ENCODE data around the gene RILPL1. TPM values are rescaled to one million over a fixed set of nuclear protein-coding genes. Genes with fewer than 3 reads are reported as not detected.
A peak's percentile ranks its signal among the peaks of the same experiment; 100 is the strongest.
"Not testable (repeated sequence)": the region's sequence is repeated elsewhere in the genome, so short reads cannot be mapped to it uniquely, and the experiment has no call there.

RILPL1 gene
- total and polyA plus RNA-seq, 2 experiments from 2014 or later, result 2.9 to 29.8 TPM

DNA sequence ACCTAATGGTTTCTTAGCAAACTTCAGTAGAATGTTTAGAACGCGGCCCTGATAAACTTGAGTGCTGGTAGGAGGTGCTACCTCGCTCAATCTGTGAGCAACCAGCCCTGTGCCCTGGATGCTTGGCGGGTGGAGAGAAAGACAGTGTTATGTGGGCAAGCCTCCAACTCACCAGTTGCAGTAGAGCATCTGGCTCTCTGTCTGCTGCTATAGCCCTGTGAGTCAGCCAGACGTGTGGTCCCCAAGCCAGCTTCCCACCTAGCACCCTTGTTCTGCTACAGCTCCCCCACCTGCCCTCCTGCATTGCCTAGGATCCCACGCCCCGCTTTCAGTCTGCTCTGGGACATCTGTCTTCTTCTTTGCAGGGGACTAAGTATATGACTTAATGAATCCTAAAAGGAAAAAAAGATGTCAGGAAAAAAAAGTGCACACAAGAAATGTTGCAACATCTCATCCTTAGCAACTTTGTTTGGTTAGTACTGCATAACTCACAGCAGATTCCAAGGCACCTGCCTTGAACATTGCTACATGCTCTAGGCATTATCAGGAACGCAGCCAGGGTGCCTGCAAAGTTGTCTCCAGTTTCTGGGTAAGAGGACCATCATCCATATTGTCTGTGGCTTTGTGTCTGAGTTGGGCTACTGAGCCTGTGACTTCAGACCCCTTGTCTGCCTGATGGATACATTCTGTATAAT is 62.0 kb downstream of the RILPL1 start:
- Histone ChIP-seq H3K4me3 (no peak overlapping the region), H3K27ac (peak overlapping the region; percentile 47)
- peak; percentile 86 for DNase-seq

DNA sequence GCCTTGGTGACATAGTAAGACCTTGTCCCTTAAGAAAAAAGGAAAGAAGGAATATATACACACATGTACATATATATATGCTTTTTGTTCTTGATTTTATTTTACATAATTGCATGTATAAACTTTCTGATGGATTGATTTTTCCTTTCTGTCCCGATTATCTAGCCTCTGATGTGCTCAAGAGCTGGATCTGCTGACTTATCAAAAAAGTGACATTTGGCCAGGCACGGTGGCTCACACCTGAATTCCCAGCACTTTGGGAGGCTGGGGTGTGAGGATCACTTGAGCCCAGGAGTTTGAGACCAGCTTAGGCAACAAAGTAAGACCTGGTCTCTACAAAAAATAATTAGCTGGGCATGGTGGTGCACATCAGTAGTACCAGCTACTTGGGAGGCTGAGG is 63.5 kb downstream of the RILPL1 start:
- peaks cover 33% of the 10 kb centered on the region for H3F3A ChIP-seq (ENCODE audit: insufficient read depth)
- H3K79me2 ChIP-seq (ENCODE audit: insufficient read depth), result peaks cover 40% of the 10 kb centered on the region
- H2AFZ ChIP-seq, result no peak overlapping the region
- in situ Hi-C loops (cut with MboI), result no loop called here
- TF ChIP-seq EZH2phosphoT487 (IDR thresholded peaks at IDR 0.05; ENCODE audit: insufficient read depth, low read depth) (no peak), EZH2 (IDR thresholded peaks at IDR 0.05; ENCODE audit: insufficient read depth, poor library complexity, severe bottlenecking) (no peak)
- H3K27ac ChIP-seq, result no peak overlapping the region
- no peak overlapping the region for H3K4me3 ChIP-seq
- H3K9ac ChIP-seq, result no peak overlapping the region
- no peaks in the 10 kb centered on the region for H3K27me3 ChIP-seq (replicated peaks; ENCODE audit: insufficient read depth)
- H3K36me3 ChIP-seq (ENCODE audit: low read depth), result peaks cover 16% of the 10 kb centered on the region; the same call in 1 of the 2 replicates
- WGBS, 2 experiments (ENCODE audit: low coverage in 1 of 2, low lambda C conversion rate in 2 of 2, missing lambda C conversion rate in 2 of 2), result 90 to 100% methylated on average over 2 of the region's 2 CpGs
- no peaks in the 10 kb centered on the region for H3K9me2 ChIP-seq (ENCODE audit: insufficient read depth)
- H3K4me2 ChIP-seq (ENCODE audit: unreplicated experiment), result no peak overlapping the region
- H3K9me3 ChIP-seq (ENCODE audit: low read depth), result no peaks in the 10 kb centered on the region
- H3K4me1 ChIP-seq (ENCODE audit: insufficient read depth), result 0 out of 2 replicates have a peak, but pooled peaks cover 3% of the 10 kb centered on the region
- no peaks in the 10 kb centered on the region for H4K20me1 ChIP-seq (ENCODE audit: insufficient read depth)
- no peak for DNase-seq

More for the DNA sequence above, 62.0 kb downstream of the RILPL1 start:
- no peak overlapping the region for H2AFZ ChIP-seq
- in situ Hi-C loops (cut with MboI), result no loop called here
- no peaks in the 10 kb centered on the region for H3K27me3 ChIP-seq (replicated peaks; ENCODE audit: insufficient read depth)
- TF ChIP-seq EZH2phosphoT487 (IDR thresholded peaks at IDR 0.05; ENCODE audit: insufficient read depth, low read depth), result no peak
- TF ChIP-seq EZH2 (IDR thresholded peaks at IDR 0.05; ENCODE audit: insufficient read depth, poor library complexity, severe bottlenecking), result no peak
- H4K20me1 ChIP-seq (ENCODE audit: insufficient read depth), result no peaks in the 10 kb centered on the region
- H3F3A ChIP-seq (ENCODE audit: insufficient read depth), result peaks cover 33% of the 10 kb centered on the region
- H3K9me2 ChIP-seq (ENCODE audit: insufficient read depth), result no peaks in the 10 kb centered on the region
- H3K4me1 ChIP-seq (ENCODE audit: insufficient read depth), result 0 out of 2 replicates have a peak, but pooled peaks cover 3% of the 10 kb centered on the region
- peaks cover 29% of the 10 kb centered on the region for H3K79me2 ChIP-seq (ENCODE audit: insufficient read depth)
- 81 to 83% methylated on average over 8 of the region's 8 CpGs for WGBS, 2 experiments (ENCODE audit: low coverage in 1 of 2, low lambda C conversion rate in 2 of 2, missing lambda C conversion rate in 2 of 2)
- no peak overlapping the region for H3K4me2 ChIP-seq (ENCODE audit: unreplicated experiment)
- no peaks in the 10 kb centered on the region for H3K9me3 ChIP-seq (ENCODE audit: low read depth)
- H3K36me3 ChIP-seq (ENCODE audit: low read depth), result peaks cover 16% of the 10 kb centered on the region; the same call in 1 of the 2 replicates
- H3K9ac ChIP-seq, result no peak overlapping the region

DNA sequence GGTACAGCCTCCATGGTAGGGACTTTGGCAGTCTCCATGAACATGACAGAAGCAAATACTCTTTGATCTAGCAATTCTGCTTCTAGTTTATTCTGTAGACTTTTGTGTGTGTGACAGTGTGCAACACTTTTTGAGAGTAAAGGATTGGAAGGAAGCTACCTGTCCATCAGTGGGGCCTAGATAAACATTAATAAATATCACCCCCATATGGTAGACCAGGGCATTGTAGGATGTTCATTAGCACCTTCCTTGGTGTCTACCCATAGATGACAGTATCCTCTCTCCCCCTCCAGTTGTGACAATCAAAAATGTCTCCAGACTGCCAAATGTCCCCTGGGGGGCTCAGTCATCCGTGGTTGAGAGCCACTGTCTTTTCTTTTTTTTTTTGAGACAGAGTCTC is 64.7 kb downstream of the RILPL1 start:
- Histone ChIP-seq H3K79me2 (ENCODE audit: insufficient read depth) (peaks cover 52% of the 10 kb centered on the region), H3K4me2 (ENCODE audit: unreplicated experiment) (no peak overlapping the region), H3K9ac (no peak overlapping the region), H3K27me3 (replicated peaks; ENCODE audit: insufficient read depth) (no peaks in the 10 kb centered on the region), H3K36me3 (ENCODE audit: low read depth) (peaks cover 16% of the 10 kb centered on the region; the same call in 1 of the 2 replicates), H3F3A (ENCODE audit: insufficient read depth) (peaks cover 33% of the 10 kb centered on the region), H3K4me1 (ENCODE audit: insufficient read depth) (0 out of 2 replicates have a peak, but pooled peaks cover 3% of the 10 kb centered on the region), H3K4me3 (no peak overlapping the region), H3K9me3 (ENCODE audit: low read depth) (no peaks in the 10 kb centered on the region), H4K20me1 (ENCODE audit: insufficient read depth) (no peaks in the 10 kb centered on the region), H3K9me2 (ENCODE audit: insufficient read depth) (no peaks in the 10 kb centered on the region), H3K27ac (no peak overlapping the region), H2AFZ (no peak overlapping the region)
- WGBS, 2 experiments (ENCODE audit: low coverage in 1 of 2, low lambda C conversion rate in 2 of 2, missing lambda C conversion rate in 2 of 2), result 0% methylated on average over 1 of the region's 1 CpG
- TF ChIP-seq EZH2phosphoT487 (IDR thresholded peaks at IDR 0.05; ENCODE audit: insufficient read depth, low read depth), result no peak
- TF ChIP-seq EZH2 (IDR thresholded peaks at IDR 0.05; ENCODE audit: insufficient read depth, poor library complexity, severe bottlenecking), result no peak
- in situ Hi-C loops (cut with MboI), result no loop called here
- DNase-seq, result no peak

DNA sequence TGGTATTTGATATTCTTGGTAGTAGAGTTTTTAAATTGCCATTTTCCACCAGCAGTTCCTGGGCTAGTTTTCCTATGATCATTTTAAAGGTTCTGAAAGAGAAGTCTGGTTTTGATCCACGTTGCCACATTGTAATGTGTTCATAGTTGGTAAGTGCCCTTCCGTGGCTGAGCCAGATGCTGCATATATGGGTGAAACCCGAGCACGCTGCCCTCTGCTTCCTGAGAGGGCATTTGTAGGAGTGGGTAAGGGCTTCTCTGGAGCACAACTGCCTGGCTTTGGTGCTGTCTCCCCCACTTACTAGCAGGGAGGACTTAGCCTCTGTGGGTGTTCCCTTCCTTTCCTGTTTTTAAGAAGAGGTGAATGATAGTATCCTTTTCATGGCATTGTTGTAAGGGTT is 68.4 kb downstream of the RILPL1 start:
- Histone ChIP-seq H3K9me3 (ENCODE audit: low read depth) (no peaks in the 10 kb centered on the region), H3K79me2 (ENCODE audit: insufficient read depth) (peaks cover 79% of the 10 kb centered on the region), H3K27me3 (replicated peaks; ENCODE audit: insufficient read depth) (no peaks in the 10 kb centered on the region), H3K36me3 (ENCODE audit: low read depth) (no peaks in the 10 kb centered on the region), H3K4me1 (ENCODE audit: insufficient read depth) (no peaks in the 10 kb centered on the region), H3K4me2 (ENCODE audit: unreplicated experiment) (no peak overlapping the region), H3K9ac (no peak overlapping the region), H3K27ac (no peak overlapping the region), H2AFZ (no peak overlapping the region), H3K4me3 (no peak overlapping the region), H3F3A (ENCODE audit: insufficient read depth) (peaks cover 5% of the 10 kb centered on the region; the same call in 1 of the 2 replicates), H4K20me1 (ENCODE audit: insufficient read depth) (no peaks in the 10 kb centered on the region), H3K9me2 (ENCODE audit: insufficient read depth) (no peaks in the 10 kb centered on the region)
- in situ Hi-C loops (cut with MboI), result no loop called here
- WGBS, 2 experiments (ENCODE audit: low coverage in 1 of 2, low lambda C conversion rate in 2 of 2, missing lambda C conversion rate in 2 of 2), result 79 to 84% methylated on average over 4 of the region's 4 CpGs
- TF ChIP-seq EZH2phosphoT487 (IDR thresholded peaks at IDR 0.05; ENCODE audit: insufficient read depth, low read depth) (no peak), EZH2 (IDR thresholded peaks at IDR 0.05; ENCODE audit: insufficient read depth, poor library complexity, severe bottlenecking) (no peak)
- DNase-seq, result no peak

DNA sequence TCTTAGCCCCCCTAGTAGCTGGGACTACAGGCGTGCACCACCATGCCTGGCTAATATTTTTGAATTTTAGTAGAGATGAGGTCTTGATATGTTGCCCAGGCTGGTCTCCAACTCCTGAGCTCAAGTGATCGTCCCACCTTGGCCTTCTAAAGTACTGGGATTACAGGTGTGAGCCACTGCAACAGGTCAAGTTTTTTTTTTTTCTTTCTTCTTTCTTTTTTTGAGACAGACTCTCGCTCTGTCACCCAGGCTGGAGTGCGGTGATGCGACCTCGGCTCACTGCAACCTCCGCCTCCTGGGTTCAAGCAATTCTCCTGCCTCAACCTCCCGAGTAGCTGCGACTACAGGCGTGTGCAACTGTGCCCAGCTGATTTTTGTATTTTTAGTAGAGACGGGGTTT is 70.3 kb downstream of the RILPL1 start:
- H3K4me1 ChIP-seq (ENCODE audit: insufficient read depth); H3K9me3 ChIP-seq (ENCODE audit: low read depth); H3K9ac ChIP-seq; DNase-seq; H3K27me3 ChIP-seq (replicated peaks; ENCODE audit: insufficient read depth); H3K36me3 ChIP-seq (ENCODE audit: low read depth); H3K4me3 ChIP-seq; H3K4me2 ChIP-seq (ENCODE audit: unreplicated experiment); H3K27ac ChIP-seq; H2AFZ ChIP-seq; H4K20me1 ChIP-seq (ENCODE audit: insufficient read depth); in situ Hi-C loops (cut with MboI); H3F3A ChIP-seq (ENCODE audit: insufficient read depth); H3K9me2 ChIP-seq (ENCODE audit: insufficient read depth): not testable (repeated sequence)
- 96 to 98% methylated on average over 11 of the region's 11 CpGs for WGBS, 2 experiments (ENCODE audit: low coverage in 1 of 2, low lambda C conversion rate in 2 of 2, missing lambda C conversion rate in 2 of 2)
- H3K79me2 ChIP-seq (ENCODE audit: insufficient read depth), result peaks cover 78% of the 10 kb centered on the region

Measured in GM23248 (cell line).